ENCODE measurements around the gene TLR4.

TLR4 gene

GRCh38 chr9:117744369-117744768 lies 40.2 kb downstream of the TLR4 start:
- no peaks in the 10 kb centered on the region for H3K79me2 ChIP-seq (ENCODE audit: insufficient read depth, low read length)
- no peaks in the 10 kb centered on the region for H3K36me3 ChIP-seq (ENCODE audit: low read length)
- H3K4me2 ChIP-seq (ENCODE audit: low read depth, low read length, poor library complexity, severe bottlenecking) = no peak overlapping the region
- no peaks in the 10 kb centered on the region for H3F3A ChIP-seq (ENCODE audit: insufficient read depth)
- H3K9me3 ChIP-seq (ENCODE audit: insufficient read depth, low read length) = no peaks in the 10 kb centered on the region
- H4K20me1 ChIP-seq (ENCODE audit: low read depth, low read length) = no peaks in the 10 kb centered on the region
- H3K27me3 ChIP-seq (ENCODE audit: low read length) = no peaks in the 10 kb centered on the region
- TF ChIP-seq, protein P1, sequence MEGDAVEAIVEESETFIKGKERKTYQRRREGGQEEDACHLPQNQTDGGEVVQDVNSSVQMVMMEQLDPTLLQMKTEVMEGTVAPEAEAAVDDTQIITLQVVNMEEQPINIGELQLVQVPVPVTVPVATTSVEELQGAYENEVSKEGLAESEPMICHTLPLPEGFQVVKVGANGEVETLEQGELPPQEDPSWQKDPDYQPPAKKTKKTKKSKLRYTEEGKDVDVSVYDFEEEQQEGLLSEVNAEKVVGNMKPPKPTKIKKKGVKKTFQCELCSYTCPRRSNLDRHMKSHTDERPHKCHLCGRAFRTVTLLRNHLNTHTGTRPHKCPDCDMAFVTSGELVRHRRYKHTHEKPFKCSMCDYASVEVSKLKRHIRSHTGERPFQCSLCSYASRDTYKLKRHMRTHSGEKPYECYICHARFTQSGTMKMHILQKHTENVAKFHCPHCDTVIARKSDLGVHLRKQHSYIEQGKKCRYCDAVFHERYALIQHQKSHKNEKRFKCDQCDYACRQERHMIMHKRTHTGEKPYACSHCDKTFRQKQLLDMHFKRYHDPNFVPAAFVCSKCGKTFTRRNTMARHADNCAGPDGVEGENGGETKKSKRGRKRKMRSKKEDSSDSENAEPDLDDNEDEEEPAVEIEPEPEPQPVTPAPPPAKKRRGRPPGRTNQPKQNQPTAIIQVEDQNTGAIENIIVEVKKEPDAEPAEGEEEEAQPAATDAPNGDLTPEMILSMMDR (IDR thresholded peaks at IDR 0.05; ENCODE audit: insufficient read depth, low read length, poor library complexity, severe bottlenecking) = no peak
- TF ChIP-seq EZH2phosphoT487 (conservative IDR thresholded peaks at IDR 0.05; ENCODE audit: low read length) = no peak
- H2AFZ ChIP-seq (ENCODE audit: low read depth, low read length, severe bottlenecking) = no peak overlapping the region
- no peaks in the 10 kb centered on the region for H3K9me2 ChIP-seq (replicated peaks; ENCODE audit: insufficient read depth, low read length)
- no peak overlapping the region for H3K27ac ChIP-seq (ENCODE audit: low read depth, low read length)
- H3K4me3 ChIP-seq (ENCODE audit: insufficient read depth, low read length, poor library complexity, severe bottlenecking) = no peak overlapping the region
- no peak overlapping the region for H3K9ac ChIP-seq (ENCODE audit: low read length)

- H3K27ac ChIP-seq (ENCODE audit: low read depth, low read length) = no peak overlapping the region
- no peaks in the 10 kb centered on the region for H3K36me3 ChIP-seq (ENCODE audit: low read length)
- no peaks in the 10 kb centered on the region for H3K9me2 ChIP-seq (replicated peaks; ENCODE audit: insufficient read depth, low read length)
- H3K79me2 ChIP-seq (ENCODE audit: insufficient read depth, low read length) = no peaks in the 10 kb centered on the region
- no peaks in the 10 kb centered on the region for H3K9me3 ChIP-seq (ENCODE audit: insufficient read depth, low read length)
- H3K27me3 ChIP-seq (ENCODE audit: low read length) = no peaks in the 10 kb centered on the region
- no peak overlapping the region for H3K4me3 ChIP-seq (ENCODE audit: insufficient read depth, low read length, poor library complexity, severe bottlenecking)
- TF ChIP-seq, protein P1 (IDR thresholded peaks at IDR 0.05; ENCODE audit: insufficient read depth, low read length, poor library complexity, severe bottlenecking) = no peak
- H3F3A ChIP-seq (ENCODE audit: insufficient read depth) = no peaks in the 10 kb centered on the region
- H3K9ac ChIP-seq (ENCODE audit: low read length) = no peak overlapping the region
- H3K4me2 ChIP-seq (ENCODE audit: low read depth, low read length, poor library complexity, severe bottlenecking) = no peak overlapping the region
- no peaks in the 10 kb centered on the region for H4K20me1 ChIP-seq (ENCODE audit: low read depth, low read length)
- no peak overlapping the region for H2AFZ ChIP-seq (ENCODE audit: low read depth, low read length, severe bottlenecking)
These were observed 40.7 kb downstream of the TLR4 start for GRCh38 chr9:117744856-117745389.

DNA sequence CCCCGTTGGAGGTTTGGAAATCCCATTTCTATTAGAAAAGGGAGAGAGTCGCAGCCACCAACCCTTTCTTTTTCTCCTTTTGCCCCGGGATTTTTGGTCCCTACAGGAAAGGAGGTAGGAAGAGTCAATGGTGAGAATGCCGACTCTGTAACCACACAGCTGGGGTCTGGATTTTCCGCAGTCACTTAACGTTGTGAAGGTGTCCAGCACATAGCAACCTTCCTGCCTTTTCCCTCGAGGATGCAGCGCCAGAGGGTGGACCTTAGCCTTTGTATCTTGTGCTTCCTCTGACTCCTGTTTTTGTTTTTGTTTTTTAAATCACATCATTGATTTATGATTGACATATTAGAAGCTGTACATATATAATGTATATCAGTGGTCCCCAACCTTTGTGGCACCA lies 41.4 kb downstream of the TLR4 start:
- H3K27ac ChIP-seq (ENCODE audit: low read depth, low read length) = no peak overlapping the region
- H3K36me3 ChIP-seq (ENCODE audit: low read length) = no peaks in the 10 kb centered on the region
- no peaks in the 10 kb centered on the region for H3K9me3 ChIP-seq (ENCODE audit: insufficient read depth, low read length)
- H2AFZ ChIP-seq (ENCODE audit: low read depth, low read length, severe bottlenecking) = no peak overlapping the region
- no peak overlapping the region for H3K9ac ChIP-seq (ENCODE audit: low read length)
- H4K20me1 ChIP-seq (ENCODE audit: low read depth, low read length) = no peaks in the 10 kb centered on the region
- no peak overlapping the region for H3K4me2 ChIP-seq (ENCODE audit: low read depth, low read length, poor library complexity, severe bottlenecking)
- H3K27me3 ChIP-seq (ENCODE audit: low read length) = no peaks in the 10 kb centered on the region
- no peak overlapping the region for H3K4me3 ChIP-seq (ENCODE audit: insufficient read depth, low read length, poor library complexity, severe bottlenecking)
- no peaks in the 10 kb centered on the region for H3F3A ChIP-seq (ENCODE audit: insufficient read depth)
- TF ChIP-seq EZH2phosphoT487 (conservative IDR thresholded peaks at IDR 0.05; ENCODE audit: low read length) = no peak
- TF ChIP-seq, protein P1 (IDR thresholded peaks at IDR 0.05; ENCODE audit: insufficient read depth, low read length, poor library complexity, severe bottlenecking) = no peak
- no peaks in the 10 kb centered on the region for H3K79me2 ChIP-seq (ENCODE audit: insufficient read depth, low read length)
- H3K9me2 ChIP-seq (replicated peaks; ENCODE audit: insufficient read depth, low read length) = no peaks in the 10 kb centered on the region
